GM12801 (cell line): ENCODE data around the gene DNM3.

Experiments
- TF ChIP-seq, protein P1 (sequence below): IDR thresholded peaks from one replicate; pipeline ENCODE4 v1.5.1; 2011; ENCODE audit warnings: control low read depth; ENCODE audit not compliant: insufficient read length; ENCODE audit errors: extremely low read depth

The DNM3 gene

GRCh38 chr1:172219966-172220365 lies 378.7 kb downstream of the DNM3 start:
- TF ChIP-seq, protein P1, sequence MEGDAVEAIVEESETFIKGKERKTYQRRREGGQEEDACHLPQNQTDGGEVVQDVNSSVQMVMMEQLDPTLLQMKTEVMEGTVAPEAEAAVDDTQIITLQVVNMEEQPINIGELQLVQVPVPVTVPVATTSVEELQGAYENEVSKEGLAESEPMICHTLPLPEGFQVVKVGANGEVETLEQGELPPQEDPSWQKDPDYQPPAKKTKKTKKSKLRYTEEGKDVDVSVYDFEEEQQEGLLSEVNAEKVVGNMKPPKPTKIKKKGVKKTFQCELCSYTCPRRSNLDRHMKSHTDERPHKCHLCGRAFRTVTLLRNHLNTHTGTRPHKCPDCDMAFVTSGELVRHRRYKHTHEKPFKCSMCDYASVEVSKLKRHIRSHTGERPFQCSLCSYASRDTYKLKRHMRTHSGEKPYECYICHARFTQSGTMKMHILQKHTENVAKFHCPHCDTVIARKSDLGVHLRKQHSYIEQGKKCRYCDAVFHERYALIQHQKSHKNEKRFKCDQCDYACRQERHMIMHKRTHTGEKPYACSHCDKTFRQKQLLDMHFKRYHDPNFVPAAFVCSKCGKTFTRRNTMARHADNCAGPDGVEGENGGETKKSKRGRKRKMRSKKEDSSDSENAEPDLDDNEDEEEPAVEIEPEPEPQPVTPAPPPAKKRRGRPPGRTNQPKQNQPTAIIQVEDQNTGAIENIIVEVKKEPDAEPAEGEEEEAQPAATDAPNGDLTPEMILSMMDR = no peak

GRCh38 chr1:172220376-172220775 lies 379.1 kb downstream of the DNM3 start:
- TF ChIP-seq, protein P1 = no peak

DNA sequence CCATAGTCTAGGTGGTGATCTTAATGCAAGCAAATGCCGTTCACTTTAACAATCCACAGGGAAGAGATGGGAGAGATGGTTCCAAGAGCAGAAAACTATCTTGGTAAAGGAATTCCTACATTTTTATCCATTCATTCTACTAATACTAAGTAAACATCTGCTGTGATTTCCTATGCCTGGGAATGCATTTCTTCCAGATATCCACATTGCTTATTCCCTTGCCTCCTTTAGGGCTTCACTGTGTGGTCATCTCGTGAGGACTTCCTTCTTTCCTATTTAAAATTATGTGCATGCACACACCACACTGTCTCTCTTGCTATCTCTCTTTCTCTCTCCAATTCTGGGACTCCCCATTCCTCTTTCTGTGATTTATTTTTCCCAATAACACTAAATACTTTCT lies 380.1 kb downstream of the DNM3 start:
- TF ChIP-seq, protein P1 = no peak

DNA sequence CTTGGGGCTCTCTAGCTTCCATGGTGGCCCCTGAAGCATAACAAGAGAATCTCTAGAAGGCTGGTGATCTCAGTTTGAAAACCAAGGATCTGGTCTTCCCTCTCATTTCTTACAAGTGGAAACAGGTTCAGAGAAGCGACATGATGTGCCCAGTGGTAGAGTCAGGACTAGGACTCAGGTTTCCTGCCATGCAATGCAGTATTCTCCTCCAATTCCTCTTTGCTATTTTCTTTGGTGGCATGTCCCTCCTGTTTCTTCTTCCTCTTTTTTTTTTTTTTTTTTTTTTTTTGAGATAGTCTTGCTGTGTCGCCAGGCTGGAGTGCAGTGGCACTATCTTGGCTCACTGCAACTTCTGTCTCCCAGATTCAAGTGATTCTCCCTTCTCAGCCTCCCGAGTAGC lies 383.6 kb downstream of the DNM3 start:
- TF ChIP-seq, protein P1 = no peak

GRCh38 chr1:172229942-172230341 lies 388.6 kb downstream of the DNM3 start:
- TF ChIP-seq, protein P1 = no peak

DNA sequence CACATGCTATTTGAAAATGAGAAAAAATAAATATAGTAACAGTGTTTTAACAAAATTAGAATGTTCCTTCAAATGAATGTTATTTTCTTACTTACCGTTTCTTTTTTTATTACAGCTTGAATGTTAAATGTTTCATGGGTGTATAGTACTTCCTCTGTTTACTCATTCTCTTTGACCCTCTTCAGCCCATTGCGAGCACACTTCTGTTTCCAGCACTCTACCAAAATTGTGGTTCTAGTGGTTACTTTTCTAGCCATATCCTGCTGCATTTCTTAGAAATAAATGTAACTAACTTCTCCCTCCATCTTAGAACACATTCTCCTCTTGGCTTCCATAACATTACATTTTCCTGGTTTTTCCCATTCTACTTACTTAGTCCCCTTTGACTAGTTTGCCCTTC lies 389.2 kb downstream of the DNM3 start:
- TF ChIP-seq, protein P1 = no peak

DNA sequence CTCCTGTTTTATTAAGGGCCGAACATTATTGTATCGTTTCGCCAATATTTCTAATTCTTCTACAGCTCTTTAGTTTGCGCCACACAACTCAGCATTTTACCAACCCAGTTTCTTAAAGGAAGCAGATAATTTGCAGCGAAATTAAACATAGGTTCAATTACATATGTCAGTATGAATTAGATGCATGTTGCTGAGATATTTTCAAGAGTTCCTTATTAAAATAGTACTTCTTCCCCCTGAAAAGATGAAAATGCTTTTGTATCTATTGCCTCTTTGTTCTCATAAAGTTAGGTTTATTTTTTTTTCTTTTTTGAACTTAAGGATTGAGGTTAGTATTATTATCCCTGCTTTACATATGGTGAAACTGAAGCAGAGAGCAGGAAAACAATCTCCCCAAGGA lies 395.7 kb downstream of the DNM3 start:
- TF ChIP-seq, protein P1 = no peak

DNA sequence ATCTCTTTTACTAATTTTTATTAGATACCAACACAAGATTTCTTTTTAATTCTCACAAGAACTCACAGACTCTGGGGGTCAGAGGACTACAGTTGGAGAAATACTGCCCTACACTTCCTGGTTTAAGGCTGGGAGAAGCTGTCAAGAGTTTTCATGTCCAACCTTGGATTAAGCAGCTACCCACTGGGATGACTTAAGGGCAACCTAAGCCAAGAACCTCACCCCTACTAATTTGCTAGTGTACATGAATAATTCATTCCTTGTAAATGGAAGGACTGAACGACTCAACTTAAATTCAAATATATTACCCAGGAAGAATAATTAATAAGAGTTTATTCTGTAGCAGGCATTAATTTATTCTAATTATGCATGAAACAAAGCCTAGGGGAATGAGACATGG lies 396.9 kb downstream of the DNM3 start:
- TF ChIP-seq, protein P1 = no peak
